B cell (primary cell): Measurements from ENCODE around the gene EFCAB8. TPM values are rescaled to one million over a fixed set of nuclear protein-coding genes. Genes with fewer than 3 reads are reported as not detected.

Source experiments
- ATAC-seq: fragments of 200-7000 bp; cut with Tn5 transposase; one replicate; pipeline ENCODE4 v1.10.0; 2021; ENCODE audit warnings: low read depth, mild to moderate bottlenecking, moderate number of reproducible peaks, moderate library complexity
- CTCF ChIA-PET: fragments of 350-600 bp; sonication (Branson Sonifier 250); formaldehyde crosslinking; loops from one replicate; lab custom pipeline; 2021; ENCODE audit warnings: antibody characterized with exemption, inconsistent platforms; lab: Charles Lee
- POLR2A ChIA-PET: fragments of 350-600 bp; sonication (Branson Sonifier 250); formaldehyde crosslinking; loops from one replicate; lab custom pipeline; 2021; ENCODE audit warnings: antibody characterized with exemption; lab: Charles Lee
- DNase-seq: peaks from one replicate; pipeline ENCODE4 v3.0.0; 2013
- H2AFZ ChIP-seq: 2 replicates; pipeline ENCODE4 v1.6.1; 2012; ENCODE audit warnings: mild to moderate bottlenecking, low read depth, low read length; ENCODE audit not compliant: insufficient read depth, poor library complexity, severe bottlenecking
- H3K27ac ChIP-seq, 2 donors: 1 replicate in 1 of 2; 2 replicates in 1 of 2; pipeline ENCODE4 v1.5.1; 2012 to 2013; ENCODE audit warnings: low read length in 2 of 2, mild to moderate bottlenecking in 2 of 2, moderate library complexity in 1 of 2
- H3K27me3 ChIP-seq, 4 experiments: fragments of 200-600 bp in 1 of 4; sonication (generic) in 1 of 4; replicated peaks in 1 of 4; 1 replicate in 2 of 4; 2 replicates in 2 of 4; pipeline versions ENCODE4 v1.6.1 to v1.7.0; 2013 to 2016; ENCODE audit warnings: low read length in 3 of 4, mild to moderate bottlenecking in 2 of 4, mixed read lengths in 1 of 4, moderate library complexity in 1 of 4; ENCODE audit not compliant: insufficient read depth in 4 of 4, control insufficient read depth in 3 of 4; ENCODE audit errors: control extremely low read depth in 1 of 4
- H3K36me3 ChIP-seq, 2 experiments: replicated peaks in 1 of 2; 1 replicate in 1 of 2; 2 replicates in 1 of 2; pipeline versions ENCODE4 v1.6.1 to v1.7.1; 2013; ENCODE audit warnings: low read length in 1 of 2; ENCODE audit not compliant: insufficient read depth in 2 of 2, control insufficient read depth in 1 of 2; ENCODE audit errors: control extremely low read depth in 1 of 2, extremely low read depth in 1 of 2
- H3K4me1 ChIP-seq, 2 donors: fragments of 200-600 bp in 1 of 2; sonication (generic) in 1 of 2; 1 replicate in 1 of 2; 2 replicates in 1 of 2; pipeline versions ENCODE4 v1.5.1 to v1.6.1; 2013 to 2017; ENCODE audit warnings: low read length in 2 of 2; ENCODE audit not compliant: control insufficient read depth in 2 of 2, insufficient read depth in 2 of 2
- H3K4me2 ChIP-seq: replicated peaks from 2 replicates; pipeline ENCODE3; 2012; ENCODE audit warnings: mild to moderate bottlenecking, low read depth, low read length; ENCODE audit not compliant: poor library complexity, severe bottlenecking
- H3K4me3 ChIP-seq, 5 experiments: fragments of 200-600 bp in 1 of 5; sonication (generic) in 1 of 5; 1 replicate in 3 of 5; 2 replicates in 2 of 5; pipeline versions ENCODE4 v1.5.1 to v1.7.0; 2011 to 2016; ENCODE audit warnings: low read length in 4 of 5, mild to moderate bottlenecking in 4 of 5, low read depth in 2 of 5, control low read depth in 1 of 5, moderate library complexity in 1 of 5; ENCODE audit not compliant: insufficient read depth in 1 of 5; ENCODE audit errors: control extremely low read depth in 1 of 5, extremely low read depth in 1 of 5
- H3K79me2 ChIP-seq: fragments of 200-600 bp; sonication (generic); one replicate; pipeline ENCODE4 v1.6.0; 2016; ENCODE audit warnings: low read length; ENCODE audit not compliant: control insufficient read depth, insufficient read depth
- H3K9ac ChIP-seq: fragments of 200-600 bp; sonication (generic); 2 replicates; pipeline ENCODE4 v1.6.1; 2017; ENCODE audit warnings: mild to moderate bottlenecking, low read length, moderate library complexity
- H3K9me3 ChIP-seq, 3 donors: one replicate each; pipeline versions ENCODE4 v1.6.1 to v1.7.1; 2013; ENCODE audit warnings: low read length in 2 of 3; ENCODE audit not compliant: control insufficient read depth in 2 of 3, insufficient read depth in 1 of 3; ENCODE audit errors: control extremely low read depth in 1 of 3
- H4K20me1 ChIP-seq: 2 replicates; pipeline ENCODE4 v1.6.0; 2012; ENCODE audit warnings: mild to moderate bottlenecking, low read length; ENCODE audit not compliant: insufficient read depth, control insufficient read depth, poor library complexity, severe bottlenecking
- H3K27ac Mint-ChIP-seq: one replicate; pipeline ENCODE4 v1.8.0; 2021; ENCODE audit warnings: mixed read lengths
- H3K27me3 Mint-ChIP-seq: one replicate; pipeline ENCODE4 v1.8.0; 2021; ENCODE audit warnings: mixed read lengths
- H3K4me1 Mint-ChIP-seq: one replicate; pipeline ENCODE4 v1.8.0; 2021; ENCODE audit warnings: mixed read lengths
- H3K4me3 Mint-ChIP-seq: one replicate; pipeline ENCODE4 v1.8.0; 2021; ENCODE audit warnings: mixed read lengths
- H3K9me3 Mint-ChIP-seq: one replicate; pipeline ENCODE4 v1.8.0; 2022; ENCODE audit warnings: mixed read lengths; ENCODE audit not compliant: insufficient read depth
- CTCF ChIP-seq: fragments of 200-600 bp; IDR thresholded peaks from one replicate; pipeline ENCODE4 v1.8.0; 2022; ENCODE audit warnings: antibody characterized with exemption, mild to moderate bottlenecking
- EZH2 ChIP-seq: IDR thresholded peaks from 2 replicates; pipeline ENCODE4 v1.6.1; 2012; ENCODE audit warnings: borderline replicate concordance, low read depth, mild to moderate bottlenecking, moderate library complexity, low read length; ENCODE audit not compliant: insufficient read depth, poor library complexity, severe bottlenecking
- WGBS: methylation state at CpG from one replicate; pipeline ENCODE4 v1.1.5; 2013; ENCODE audit warnings: missing lambda C conversion rate; ENCODE audit not compliant: insufficient coverage; 5-methylcytosine and 5-hydroxymethylcytosine counted together
- intact Hi-C: fragments of 100-400 bp; cut with micrococcal nuclease; formaldehyde crosslinking; loops from one replicate; pipeline ENCODE4 v1.10.0; 2022
- polyA plus RNA-seq: library from polyadenylated mRNA; depleted of rRNA; stranded (reverse); fragments of >200 nt; gene quantifications from 2 replicates; pipeline ENCODE4 v1.2.3, GENCODE V29; 2012
- total RNA-seq, 2 donors: library from RNA; stranded (reverse); fragments of 120-200 nt in 1 of 2; gene quantifications; 1 replicate in 1 of 2; 2 replicates in 1 of 2; pipeline versions ENCODE4 v1.2.3 to v1.2.4, GENCODE V29; 2013 to 2022

EFCAB8 gene
- total and polyA plus RNA-seq, 2 donors (not counting 1 experiment from before 2014, with no cell fraction given), result 0.72 to 2.3 TPM

GRCh38 chr20:32879538-32879937 lies 20.8 kb downstream of the EFCAB8 start:
- 96% methylated on average over 9 of the region's 9 CpGs for WGBS
- TF ChIP-seq CTCF (no peak), EZH2 (no peak)
- no peaks in the 10 kb centered on the region for H3K9me3 ChIP-seq
- no peak overlapping the region for H3K9ac ChIP-seq
- no peak overlapping the region for H3K27ac ChIP-seq
- no peaks in the 10 kb centered on the region for H4K20me1 ChIP-seq
- ATAC-seq (no peak), DNase-seq (no peak)
- no peak overlapping the region for H2AFZ ChIP-seq
- Mint-ChIP-seq H3K9me3 (no peaks in the 10 kb centered on the region), H3K27ac (no peak overlapping the region), H3K27me3 (no peaks in the 10 kb centered on the region), H3K4me3 (no peak overlapping the region), H3K4me1 (no peaks in the 10 kb centered on the region)
- intact Hi-C loops, result no loop called here
- no peaks in the 10 kb centered on the region for H3K36me3 ChIP-seq
- CTCF ChIA-PET, result no interaction called here
- no peak overlapping the region for H3K4me3 ChIP-seq
- POLR2A ChIA-PET, result no interaction called here
- H3K4me2 ChIP-seq, result no peak overlapping the region
- H3K27me3 ChIP-seq, result no peaks in the 10 kb centered on the region
- no peaks in the 10 kb centered on the region for H3K79me2 ChIP-seq
- H3K4me1 ChIP-seq, result no peaks in the 10 kb centered on the region

- no peak overlapping the region for H3K4me2 ChIP-seq
- 100% methylated on average over 2 of the region's 2 CpGs for WGBS
- no peaks in the 10 kb centered on the region for H3K9me3 Mint-ChIP-seq
- no peak overlapping the region for H2AFZ ChIP-seq
- no peaks in the 10 kb centered on the region for H4K20me1 ChIP-seq
- intact Hi-C loops, result no loop called here
- no peaks in the 10 kb centered on the region for H3K79me2 ChIP-seq
- DNase-seq, result no peak
- no peak overlapping the region for H3K9ac ChIP-seq
- H3K36me3 ChIP-seq, result no peaks in the 10 kb centered on the region
- TF ChIP-seq EZH2 (no peak), CTCF (no peak)
- no peak overlapping the region for H3K27ac ChIP-seq
- H3K4me1 ChIP-seq, result no peaks in the 10 kb centered on the region
- no peaks in the 10 kb centered on the region for H3K9me3 ChIP-seq
- CTCF ChIA-PET, result no interaction called here
- no peak overlapping the region for H3K27ac Mint-ChIP-seq
- H3K4me3 Mint-ChIP-seq, result no peak overlapping the region
- H3K27me3 ChIP-seq, result no peaks in the 10 kb centered on the region
- no peaks in the 10 kb centered on the region for H3K4me1 Mint-ChIP-seq
- no peak overlapping the region for H3K4me3 ChIP-seq
- no peaks in the 10 kb centered on the region for H3K27me3 Mint-ChIP-seq
- POLR2A ChIA-PET, result no interaction called here
- ATAC-seq, result no peak
Observed at GRCh38 chr20:32880635-32881034, 21.9 kb downstream of the EFCAB8 start.
